ENCODE data around the gene PINK1.

Gene PINK1

DNA sequence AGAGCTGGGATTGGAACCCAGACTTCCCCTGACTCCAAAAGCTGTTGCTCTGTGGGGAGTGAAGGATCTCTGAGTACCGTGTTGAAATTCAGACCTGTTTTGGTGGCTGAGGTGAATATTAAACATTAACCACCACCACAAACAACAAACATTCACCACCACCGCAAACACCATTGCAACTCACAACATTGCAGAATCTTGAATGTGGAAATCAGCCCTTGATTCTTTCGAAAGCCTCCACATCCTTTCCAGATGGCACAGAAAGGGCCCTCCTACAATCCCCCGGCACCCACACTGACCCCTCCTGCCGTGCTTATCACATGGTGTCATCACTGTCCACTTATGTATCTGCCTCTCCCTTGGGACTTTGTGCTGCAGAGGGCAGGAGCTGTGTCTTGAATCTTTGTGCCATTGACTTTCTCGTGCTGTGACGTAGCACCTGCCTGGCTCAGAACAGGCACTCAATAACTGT, 42.9 kb upstream of the PINK1 start:
- no peak overlapping the region for H3K4me3 ChIP-seq (ENCODE audit: low read length)
- DNase-seq (ENCODE audit: low read depth) = peak; percentile 18
- TF ChIP-seq, protein P1, sequence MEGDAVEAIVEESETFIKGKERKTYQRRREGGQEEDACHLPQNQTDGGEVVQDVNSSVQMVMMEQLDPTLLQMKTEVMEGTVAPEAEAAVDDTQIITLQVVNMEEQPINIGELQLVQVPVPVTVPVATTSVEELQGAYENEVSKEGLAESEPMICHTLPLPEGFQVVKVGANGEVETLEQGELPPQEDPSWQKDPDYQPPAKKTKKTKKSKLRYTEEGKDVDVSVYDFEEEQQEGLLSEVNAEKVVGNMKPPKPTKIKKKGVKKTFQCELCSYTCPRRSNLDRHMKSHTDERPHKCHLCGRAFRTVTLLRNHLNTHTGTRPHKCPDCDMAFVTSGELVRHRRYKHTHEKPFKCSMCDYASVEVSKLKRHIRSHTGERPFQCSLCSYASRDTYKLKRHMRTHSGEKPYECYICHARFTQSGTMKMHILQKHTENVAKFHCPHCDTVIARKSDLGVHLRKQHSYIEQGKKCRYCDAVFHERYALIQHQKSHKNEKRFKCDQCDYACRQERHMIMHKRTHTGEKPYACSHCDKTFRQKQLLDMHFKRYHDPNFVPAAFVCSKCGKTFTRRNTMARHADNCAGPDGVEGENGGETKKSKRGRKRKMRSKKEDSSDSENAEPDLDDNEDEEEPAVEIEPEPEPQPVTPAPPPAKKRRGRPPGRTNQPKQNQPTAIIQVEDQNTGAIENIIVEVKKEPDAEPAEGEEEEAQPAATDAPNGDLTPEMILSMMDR (IDR thresholded peaks at IDR 0.05; ENCODE audit: insufficient read depth, low read depth, low read length, missing control alignments) = no peak

DNA sequence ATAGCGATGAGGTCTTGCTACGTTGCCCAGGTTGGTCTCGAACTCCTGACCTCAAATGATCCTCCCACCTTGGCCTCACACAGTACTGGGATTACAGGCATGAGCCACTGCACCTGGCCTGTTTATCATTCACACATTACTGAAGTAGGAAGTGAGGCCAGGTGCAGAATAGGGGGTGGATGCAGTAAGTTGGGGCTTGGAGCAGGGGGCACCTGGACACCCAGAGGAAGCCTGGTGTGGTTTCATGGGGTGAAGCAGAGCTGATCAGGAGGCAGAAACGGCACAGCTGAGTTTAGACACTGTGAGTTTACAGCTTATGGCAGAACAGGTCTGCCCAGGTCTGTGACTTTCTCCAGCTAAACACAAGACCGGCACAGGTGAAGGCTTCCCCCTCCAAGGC, 39.5 kb upstream of the PINK1 start:
- TF ChIP-seq, protein P1 (IDR thresholded peaks at IDR 0.05; ENCODE audit: insufficient read depth, low read depth, low read length, missing control alignments) = no peak
- no peak for DNase-seq (ENCODE audit: low read depth)
- no peak overlapping the region for H3K4me3 ChIP-seq (ENCODE audit: low read length)

DNA sequence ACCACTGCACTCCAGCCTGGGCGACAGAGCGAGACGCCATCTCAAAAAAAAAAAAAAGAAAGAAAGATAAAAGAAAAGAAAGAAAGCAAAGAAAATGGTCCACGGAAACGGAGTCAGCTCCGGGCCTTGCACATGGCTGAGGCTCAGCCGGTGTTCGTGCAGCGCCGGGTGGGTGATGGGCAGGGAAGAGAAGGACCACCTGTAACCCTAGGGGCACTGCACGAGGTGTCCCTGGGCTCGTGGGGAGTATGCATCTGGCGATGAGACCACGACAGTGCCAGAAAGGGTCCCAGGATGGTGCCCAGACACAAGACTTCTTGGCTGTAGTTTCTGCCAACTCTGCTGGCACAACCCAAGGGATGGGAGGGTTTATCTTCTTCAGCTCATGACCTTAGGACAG, 38.5 kb upstream of the PINK1 start:
- TF ChIP-seq, protein P1 (IDR thresholded peaks at IDR 0.05; ENCODE audit: insufficient read depth, low read depth, low read length, missing control alignments) = no peak
- H3K4me3 ChIP-seq (ENCODE audit: low read length) = no peak overlapping the region
- DNase-seq (ENCODE audit: low read depth) = no peak

DNA sequence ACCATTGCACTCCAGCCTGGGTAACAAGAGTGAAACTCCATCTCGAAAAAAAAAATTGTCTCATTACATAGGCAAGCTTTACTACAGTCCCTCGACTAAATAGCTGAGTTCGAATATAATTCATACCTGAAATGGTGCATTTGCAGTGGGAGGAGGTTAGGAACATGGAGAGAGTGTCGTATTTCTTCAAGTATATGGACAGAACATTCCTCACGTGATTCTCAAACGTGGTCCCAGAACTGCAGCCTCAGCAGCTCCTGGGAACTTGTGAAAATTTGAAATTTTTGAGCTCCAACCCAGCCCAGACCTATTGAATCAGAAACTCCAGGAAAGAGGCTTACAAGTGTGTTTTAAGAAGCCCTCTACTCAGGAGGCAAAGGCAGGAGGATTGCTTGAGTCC, 37.2 kb upstream of the PINK1 start:
- H3K4me3 ChIP-seq (ENCODE audit: low read length) = no peak overlapping the region
- no peak for DNase-seq (ENCODE audit: low read depth)

DNA sequence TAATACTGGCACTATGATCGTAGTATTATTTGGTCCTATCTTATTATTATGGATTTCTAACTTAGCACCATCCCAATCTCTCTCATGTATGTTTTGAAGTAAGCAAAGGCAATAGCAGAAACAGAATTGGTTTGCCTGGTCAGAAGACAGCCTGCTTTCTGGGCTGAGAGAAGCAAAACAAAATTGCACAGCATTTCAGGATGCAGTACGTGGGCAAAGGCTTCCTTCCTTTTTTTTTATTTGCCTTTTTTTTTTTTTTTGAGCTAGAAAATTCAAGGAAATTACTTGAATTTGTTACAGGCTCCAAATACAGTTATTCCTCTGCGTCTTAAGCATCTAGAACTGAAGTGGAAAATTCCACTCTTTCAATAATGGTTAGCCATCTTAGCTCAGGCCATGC, 35.6 kb upstream of the PINK1 start:
- TF ChIP-seq, protein P1 (IDR thresholded peaks at IDR 0.05; ENCODE audit: insufficient read depth, low read depth, low read length, missing control alignments) = no peak
- DNase-seq (ENCODE audit: low read depth) = no peak
- no peak overlapping the region for H3K4me3 ChIP-seq (ENCODE audit: low read length)

More for the DNA sequence above, 37.2 kb upstream of the PINK1 start:
- TF ChIP-seq, protein P1 (IDR thresholded peaks at IDR 0.05; ENCODE audit: insufficient read depth, low read depth, low read length, missing control alignments) = no peak

DNA sequence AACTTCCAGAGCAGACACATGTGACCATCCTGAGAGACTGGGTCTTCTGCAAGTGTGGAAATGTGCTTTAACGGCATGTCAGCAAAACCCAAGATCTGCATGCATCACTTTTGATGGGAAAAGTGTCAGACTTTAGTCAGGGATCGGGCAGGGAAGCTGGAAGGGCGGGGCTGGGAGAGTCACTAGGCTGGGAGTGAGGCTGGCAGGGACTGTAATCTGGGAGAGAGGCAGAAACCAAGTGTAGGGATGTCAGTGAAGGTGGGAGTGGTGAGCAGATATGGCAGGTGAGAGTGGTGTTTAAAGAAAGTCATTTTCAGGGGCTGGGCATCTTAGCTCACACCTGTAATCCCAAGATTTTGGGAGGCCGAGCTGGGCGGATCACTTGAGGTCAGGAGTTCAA, 33.1 kb upstream of the PINK1 start:
- DNase-seq (ENCODE audit: low read depth) = peak; percentile 62
- TF ChIP-seq, protein P1 (IDR thresholded peaks at IDR 0.05; ENCODE audit: insufficient read depth, low read depth, low read length, missing control alignments) = no peak
- no peak overlapping the region for H3K4me3 ChIP-seq (ENCODE audit: low read length)

DNA sequence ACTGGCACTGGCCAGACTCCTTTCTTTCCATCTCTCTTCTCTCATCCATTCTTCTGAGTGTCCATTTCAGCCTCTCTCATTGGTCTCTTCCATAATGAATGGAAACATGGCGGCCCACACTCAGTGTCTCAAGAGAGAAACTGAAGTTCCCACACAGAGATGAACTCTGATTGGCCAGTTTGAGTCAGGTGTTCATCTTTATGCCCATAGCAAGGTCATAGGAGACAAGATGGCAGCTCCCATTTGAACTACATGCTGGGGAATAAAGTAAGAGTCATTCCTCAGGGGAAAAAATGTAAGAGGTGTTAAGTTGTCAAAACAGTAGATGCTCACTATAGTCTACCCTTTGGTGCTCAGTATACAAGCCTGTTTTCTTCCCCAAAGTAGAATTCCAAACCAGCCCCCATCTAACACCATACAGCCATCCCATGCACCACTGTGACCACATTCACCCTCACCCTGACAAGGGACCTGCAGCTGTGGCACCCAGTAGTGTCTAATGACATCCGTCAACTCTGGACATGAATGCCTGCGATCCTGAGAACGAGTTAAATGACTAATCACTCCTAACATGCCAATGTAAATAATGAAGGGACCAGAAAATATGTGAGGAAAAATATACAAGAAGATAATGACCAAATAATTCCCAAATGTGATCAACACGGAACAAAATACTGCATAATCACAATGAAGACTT, 32.0 kb upstream of the PINK1 start:
- TF ChIP-seq, protein P1 (IDR thresholded peaks at IDR 0.05; ENCODE audit: insufficient read depth, low read depth, low read length, missing control alignments) = no peak
- H3K4me3 ChIP-seq (ENCODE audit: low read length) = no peak overlapping the region
- DNase-seq (ENCODE audit: low read depth) = peak; percentile 64
